Neural progenitor cell (in vitro differentiated cells): ENCODE data around the gene EVI5L. TPM values are rescaled to one million over a fixed set of nuclear protein-coding genes. Genes with fewer than 3 reads are reported as not detected.

ENCODE experiments used
- DNase-seq: peaks from one replicate; pipeline ENCODE4 v3.0.0-alpha.2; 2016; ENCODE audit warnings: low spot score
- H2AFZ ChIP-seq: fragments of 200-600 bp; sonication (generic); replicated peaks from 2 replicates; pipeline ENCODE4 v1.6.1; 2016; ENCODE audit warnings: antibody characterized with exemption
- H3F3A ChIP-seq: fragments of 200-600 bp; sonication (generic); 2 replicates; pipeline ENCODE4 v1.6.1; 2016; ENCODE audit warnings: antibody characterized with exemption, low read depth
- H3K27ac ChIP-seq: fragments of 200-600 bp; sonication (generic); 2 replicates; pipeline ENCODE4 v1.5.1; 2016; ENCODE audit warnings: mild to moderate bottlenecking
- H3K27me3 ChIP-seq: fragments of 200-600 bp; sonication (generic); 2 replicates; pipeline ENCODE4 v1.6.1; 2016; ENCODE audit warnings: mild to moderate bottlenecking, moderate library complexity
- H3K36me3 ChIP-seq: fragments of 200-600 bp; sonication (generic); 2 replicates; pipeline ENCODE4 v1.5.1; 2016
- H3K4me1 ChIP-seq: fragments of 200-600 bp; sonication (generic); 2 replicates; pipeline ENCODE4 v1.6.1; 2016; ENCODE audit warnings: mixed run types
- H3K4me2 ChIP-seq: fragments of 200-600 bp; sonication (generic); 2 replicates; pipeline ENCODE4 v1.6.1; 2016
- H3K4me3 ChIP-seq: fragments of 200-600 bp; sonication (generic); 2 replicates; pipeline ENCODE4 v1.5.1; 2016
- H3K79me2 ChIP-seq: fragments of 200-600 bp; sonication (generic); 2 replicates; pipeline ENCODE4 v1.6.1; 2016; ENCODE audit warnings: low read depth
- H3K9ac ChIP-seq: fragments of 200-600 bp; sonication (generic); 2 replicates; pipeline ENCODE4 v1.6.1; 2016
- H3K9me3 ChIP-seq: fragments of 200-600 bp; sonication (generic); 2 replicates; pipeline ENCODE4 v1.5.1; 2016; ENCODE audit warnings: low read depth
- H4K20me1 ChIP-seq: fragments of 200-600 bp; sonication (generic); 2 replicates; pipeline ENCODE4 v1.6.1; 2016; ENCODE audit warnings: low read depth
- H3K27ac Mint-ChIP-seq: 3 replicates; pipeline ENCODE4 v1.8.0; 2021; ENCODE audit warnings: mixed read lengths
- H3K27me3 Mint-ChIP-seq: 2 replicates; pipeline ENCODE4 v1.8.0; 2022; ENCODE audit warnings: low read depth, mild to moderate bottlenecking, inconsistent platforms, moderate library complexity, mixed read lengths; ENCODE audit not compliant: insufficient read depth
- H3K36me3 Mint-ChIP-seq: 3 replicates; pipeline ENCODE4 v1.8.0; 2021; ENCODE audit warnings: mixed read lengths
- H3K4me1 Mint-ChIP-seq: 3 replicates; pipeline ENCODE4 v1.8.0; 2021; ENCODE audit warnings: mixed read lengths
- H3K4me3 Mint-ChIP-seq: 3 replicates; pipeline ENCODE4 v1.8.0; 2021; ENCODE audit warnings: mild to moderate bottlenecking, moderate library complexity, mixed read lengths
- H3K9me3 Mint-ChIP-seq: 3 replicates; pipeline ENCODE4 v1.8.0; 2020; ENCODE audit warnings: mixed read lengths
- EZH2 ChIP-seq: fragments of 200-600 bp; sonication (generic); IDR thresholded peaks from 2 replicates; pipeline ENCODE4 v1.6.1; 2017; ENCODE audit warnings: antibody characterized with exemption, mild to moderate bottlenecking, moderate library complexity
- EZH2phosphoT487 ChIP-seq: fragments of 200-600 bp; sonication (generic); IDR thresholded peaks from 2 replicates; pipeline ENCODE4 v1.6.1; 2017; ENCODE audit warnings: antibody characterized with exemption
- total RNA-seq: library from RNA; depleted of rRNA; stranded (reverse); fragments of >200 nt; gene quantifications from 2 replicates; pipeline ENCODE4 v1.2.3, GENCODE V29; 2015; ENCODE audit warnings: low replicate concordance
- TF ChIP-seq, protein P1 (sequence below): fragments of 200-600 bp; sonication (generic); IDR thresholded peaks from 2 replicates; pipeline ENCODE4 v1.5.1; 2017; ENCODE audit warnings: antibody characterized with exemption, mild to moderate bottlenecking

Gene EVI5L
- total RNA-seq, 1 donor from 2014 or later, result 4.1 TPM

DNA sequence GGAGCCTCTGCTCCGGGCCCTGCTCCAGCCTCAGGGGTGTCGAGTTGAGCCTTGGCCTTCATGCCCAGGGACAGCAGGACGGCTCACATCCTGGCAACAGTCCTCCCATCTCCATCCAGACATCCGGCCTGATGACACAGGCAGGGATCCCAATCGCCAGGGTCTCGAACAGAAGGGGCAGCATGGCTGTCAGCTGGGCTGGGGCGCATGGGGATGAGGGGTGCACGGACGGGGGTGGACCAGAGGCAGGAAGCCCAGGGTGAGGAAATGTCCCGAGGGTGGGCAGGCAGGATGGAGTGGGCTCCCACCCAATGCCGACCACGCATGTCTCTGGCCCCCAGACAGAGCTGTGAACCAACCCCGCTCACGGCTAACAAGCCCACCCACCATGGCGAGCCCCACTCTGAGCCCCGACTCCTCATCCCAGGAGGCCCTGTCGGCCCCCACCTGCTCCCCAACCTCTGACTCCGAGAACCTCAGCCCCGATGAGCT, 16.2 kb downstream of the EVI5L start:
- H3K4me3 ChIP-seq, result no peak overlapping the region
- no peak overlapping the region for H3K9ac ChIP-seq
- no peaks in the 10 kb centered on the region for H3K4me1 ChIP-seq
- H3F3A ChIP-seq, result peaks cover 15% of the 10 kb centered on the region
- H3K36me3 ChIP-seq, result no peaks in the 10 kb centered on the region
- H3K79me2 ChIP-seq, result no peaks in the 10 kb centered on the region
- H3K27me3 ChIP-seq, result no peaks in the 10 kb centered on the region
- TF ChIP-seq EZH2, result no peak
- TF ChIP-seq EZH2phosphoT487, result no peak
- TF ChIP-seq, protein P1, sequence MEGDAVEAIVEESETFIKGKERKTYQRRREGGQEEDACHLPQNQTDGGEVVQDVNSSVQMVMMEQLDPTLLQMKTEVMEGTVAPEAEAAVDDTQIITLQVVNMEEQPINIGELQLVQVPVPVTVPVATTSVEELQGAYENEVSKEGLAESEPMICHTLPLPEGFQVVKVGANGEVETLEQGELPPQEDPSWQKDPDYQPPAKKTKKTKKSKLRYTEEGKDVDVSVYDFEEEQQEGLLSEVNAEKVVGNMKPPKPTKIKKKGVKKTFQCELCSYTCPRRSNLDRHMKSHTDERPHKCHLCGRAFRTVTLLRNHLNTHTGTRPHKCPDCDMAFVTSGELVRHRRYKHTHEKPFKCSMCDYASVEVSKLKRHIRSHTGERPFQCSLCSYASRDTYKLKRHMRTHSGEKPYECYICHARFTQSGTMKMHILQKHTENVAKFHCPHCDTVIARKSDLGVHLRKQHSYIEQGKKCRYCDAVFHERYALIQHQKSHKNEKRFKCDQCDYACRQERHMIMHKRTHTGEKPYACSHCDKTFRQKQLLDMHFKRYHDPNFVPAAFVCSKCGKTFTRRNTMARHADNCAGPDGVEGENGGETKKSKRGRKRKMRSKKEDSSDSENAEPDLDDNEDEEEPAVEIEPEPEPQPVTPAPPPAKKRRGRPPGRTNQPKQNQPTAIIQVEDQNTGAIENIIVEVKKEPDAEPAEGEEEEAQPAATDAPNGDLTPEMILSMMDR, result no peak
- H3K27ac ChIP-seq, result no peak overlapping the region
- Mint-ChIP-seq H3K4me1 (no peaks in the 10 kb centered on the region), H3K9me3 (no peaks in the 10 kb centered on the region), H3K27ac (no peak overlapping the region), H3K36me3 (no peaks in the 10 kb centered on the region), H3K4me3 (no peak overlapping the region), H3K27me3 (peaks cover 2% of the 10 kb centered on the region)
- no peaks in the 10 kb centered on the region for H4K20me1 ChIP-seq
- no peak overlapping the region for H3K4me2 ChIP-seq
- no peak overlapping the region for H2AFZ ChIP-seq
- no peaks in the 10 kb centered on the region for H3K9me3 ChIP-seq
- no peak for DNase-seq

DNA sequence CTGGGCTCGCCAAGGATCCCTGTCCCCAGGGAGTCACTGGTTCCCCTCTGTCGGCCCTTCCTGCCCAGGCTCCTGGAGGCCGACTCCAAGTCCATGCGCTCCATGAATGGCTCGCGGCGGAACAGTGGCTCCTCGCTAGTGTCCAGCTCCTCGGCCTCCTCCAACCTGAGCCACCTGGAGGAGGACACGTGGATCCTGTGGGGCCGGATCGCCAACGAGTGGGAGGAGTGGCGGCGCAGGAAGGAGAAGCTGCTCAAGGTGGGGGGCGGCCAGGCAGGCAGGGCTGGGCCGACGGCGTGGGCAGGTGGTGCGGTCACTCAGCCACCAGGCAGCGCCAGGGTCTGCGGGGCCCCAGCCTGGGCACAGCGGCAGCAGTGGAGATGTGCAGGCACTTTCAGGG, 17.6 kb downstream of the EVI5L start:
- H3K4me2 ChIP-seq, result no peak overlapping the region
- no peaks in the 10 kb centered on the region for H3K4me1 ChIP-seq

DNA sequence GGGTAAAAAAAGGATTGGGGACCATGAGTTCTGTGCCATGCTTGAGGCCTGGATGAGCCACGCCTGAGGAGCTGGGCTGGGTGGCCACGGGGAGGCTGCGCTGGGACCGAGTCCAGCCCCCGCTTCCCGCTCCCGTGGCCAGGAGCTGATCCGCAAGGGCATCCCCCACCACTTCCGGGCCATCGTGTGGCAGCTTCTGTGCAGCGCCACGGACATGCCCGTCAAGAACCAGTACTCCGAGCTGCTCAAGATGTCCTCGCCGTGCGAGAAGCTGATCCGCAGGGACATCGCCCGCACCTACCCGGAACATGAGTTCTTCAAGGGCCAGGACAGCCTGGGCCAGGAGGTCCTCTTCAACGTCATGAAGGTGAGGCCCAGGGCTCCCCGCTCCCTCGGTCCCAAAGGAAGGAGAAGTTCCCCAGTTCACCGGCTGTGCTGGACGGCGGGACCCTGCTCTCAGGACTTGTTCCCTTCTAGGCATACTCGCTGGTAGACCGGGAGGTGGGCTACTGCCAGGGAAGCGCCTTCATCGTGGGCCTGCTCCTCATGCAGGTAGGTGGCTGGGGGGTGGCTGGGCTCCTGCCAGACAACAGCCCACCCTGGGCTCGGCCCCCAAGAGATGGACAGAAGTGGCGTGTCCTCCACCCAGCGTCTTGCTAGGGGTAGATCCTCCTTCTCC, 18.9 kb downstream of the EVI5L start:
- DNase-seq, result no peak
- H3K9ac ChIP-seq, result peak overlapping the region; percentile 20
- no peaks in the 10 kb centered on the region for H3K4me1 ChIP-seq

More for the DNA sequence above, 17.6 kb downstream of the EVI5L start:
- Histone ChIP-seq H2AFZ (no peak overlapping the region), H3F3A (peaks cover 6% of the 10 kb centered on the region), H3K4me3 (no peak overlapping the region), H3K79me2 (no peaks in the 10 kb centered on the region), H3K9ac (no peak overlapping the region), H3K9me3 (no peaks in the 10 kb centered on the region), H3K27me3 (no peaks in the 10 kb centered on the region), H4K20me1 (no peaks in the 10 kb centered on the region), H3K27ac (no peak overlapping the region), H3K36me3 (no peaks in the 10 kb centered on the region)
- Mint-ChIP-seq H3K4me3 (no peak overlapping the region), H3K36me3 (no peaks in the 10 kb centered on the region), H3K27me3 (peaks cover 2% of the 10 kb centered on the region), H3K27ac (no peak overlapping the region), H3K4me1 (peaks cover 4% of the 10 kb centered on the region), H3K9me3 (no peaks in the 10 kb centered on the region)
- TF ChIP-seq EZH2phosphoT487 (no peak), EZH2 (no peak)
- TF ChIP-seq, protein P1, result no peak
- no peak for DNase-seq

More for the DNA sequence above, 18.9 kb downstream of the EVI5L start:
- H3K4me3 ChIP-seq, result no peak overlapping the region
- Mint-ChIP-seq H3K27ac (no peak overlapping the region), H3K4me3 (no peak overlapping the region), H3K4me1 (peaks cover 10% of the 10 kb centered on the region), H3K9me3 (no peaks in the 10 kb centered on the region), H3K36me3 (no peaks in the 10 kb centered on the region), H3K27me3 (peaks cover 3% of the 10 kb centered on the region)
- no peaks in the 10 kb centered on the region for H3K9me3 ChIP-seq
- peaks cover 7% of the 10 kb centered on the region for H3K27me3 ChIP-seq
- no peak overlapping the region for H3K27ac ChIP-seq
- no peaks in the 10 kb centered on the region for H3K79me2 ChIP-seq
- no peak overlapping the region for H3K4me2 ChIP-seq
- H3F3A ChIP-seq, result no peaks in the 10 kb centered on the region
- TF ChIP-seq, protein P1, result no peak
- TF ChIP-seq EZH2 (no peak), EZH2phosphoT487 (no peak)
- H4K20me1 ChIP-seq, result peaks cover 10% of the 10 kb centered on the region
- no peak overlapping the region for H2AFZ ChIP-seq
- H3K36me3 ChIP-seq, result no peaks in the 10 kb centered on the region
